MV-4-11 (cell line): ENCODE measurements around the gene PKMYT1.

ENCODE experiments used
- DNase-seq: peaks from one replicate; lab custom pipeline; 2025; lab: John Stamatoyannopoulos, UW

The PKMYT1 gene

GRCh38 chr16:2973093-2973492 lies 7.2 kb downstream of the PKMYT1 start:
- DNase-seq, result no peak

GRCh38 chr16:2971985-2972784 lies 8.1 kb downstream of the PKMYT1 start:
- DNase-seq, result no peak

GRCh38 chr16:2971134-2971984 lies 8.9 kb downstream of the PKMYT1 start:
- no peak for DNase-seq

GRCh38 chr16:2970563-2970962 lies 9.7 kb downstream of the PKMYT1 start:
- DNase-seq, result no peak

- DNase-seq, result peak; percentile 57
Observed at GRCh38 chr16:2969545-2970521, 10.4 kb downstream of the PKMYT1 start.

- peak; percentile 85 for DNase-seq
Observed at GRCh38 chr16:2968738-2969544, 11.3 kb downstream of the PKMYT1 start, which contains the start of gene PAQR4. Gene PAQR4, plus strand, starts transcription at chr16:2969348. Its CDS starts 327 bp downstream, at chr16:2969675.

- DNase-seq, result peak; percentile 74
Observed at GRCh38 chr16:2968368-2968737, 11.9 kb downstream of the PKMYT1 start.

GRCh38 chr16:2967721-2968161 lies 12.5 kb downstream of the PKMYT1 start:
- no peak for DNase-seq

GRCh38 chr16:2967211-2967631 lies 13.0 kb downstream of the PKMYT1 start:
- no peak for DNase-seq

- DNase-seq, result no peak
Observed at GRCh38 chr16:2966808-2967191, 13.4 kb downstream of the PKMYT1 start.

GRCh38 chr16:2966043-2966807 lies 14.0 kb downstream of the PKMYT1 start:
- no peak for DNase-seq

- peak; percentile 34 for DNase-seq
Observed at GRCh38 chr16:2964475-2965336, 15.5 kb downstream of the PKMYT1 start.

- DNase-seq, result no peak
Observed at GRCh38 chr16:2963723-2964474, 16.3 kb downstream of the PKMYT1 start, which contains the start of gene KREMEN2. Gene KREMEN2, plus strand, starts transcription at chr16:2964275. Its CDS starts 246 bp downstream, at chr16:2964521.

GRCh38 chr16:2963074-2963722 lies 17.0 kb downstream of the PKMYT1 start:
- no peak for DNase-seq

- DNase-seq, result no peak
Observed at GRCh38 chr16:2962334-2963073, 17.7 kb downstream of the PKMYT1 start.

GRCh38 chr16:2960183-2961010 lies 19.8 kb downstream of the PKMYT1 start:
- no peak for DNase-seq
